NCI-H2227 (cell line): Measurements from ENCODE around the gene CLDN9.
"Not testable (repeated sequence)": the region's sequence is repeated elsewhere in the genome, so short reads cannot be mapped to it uniquely, and the experiment has no call there.

ENCODE experiments used
- DNase-seq: peaks from one replicate; lab custom pipeline; 2025; ENCODE audit not compliant: unreplicated experiment; lab: John Stamatoyannopoulos, UW

The CLDN9 gene

DNA sequence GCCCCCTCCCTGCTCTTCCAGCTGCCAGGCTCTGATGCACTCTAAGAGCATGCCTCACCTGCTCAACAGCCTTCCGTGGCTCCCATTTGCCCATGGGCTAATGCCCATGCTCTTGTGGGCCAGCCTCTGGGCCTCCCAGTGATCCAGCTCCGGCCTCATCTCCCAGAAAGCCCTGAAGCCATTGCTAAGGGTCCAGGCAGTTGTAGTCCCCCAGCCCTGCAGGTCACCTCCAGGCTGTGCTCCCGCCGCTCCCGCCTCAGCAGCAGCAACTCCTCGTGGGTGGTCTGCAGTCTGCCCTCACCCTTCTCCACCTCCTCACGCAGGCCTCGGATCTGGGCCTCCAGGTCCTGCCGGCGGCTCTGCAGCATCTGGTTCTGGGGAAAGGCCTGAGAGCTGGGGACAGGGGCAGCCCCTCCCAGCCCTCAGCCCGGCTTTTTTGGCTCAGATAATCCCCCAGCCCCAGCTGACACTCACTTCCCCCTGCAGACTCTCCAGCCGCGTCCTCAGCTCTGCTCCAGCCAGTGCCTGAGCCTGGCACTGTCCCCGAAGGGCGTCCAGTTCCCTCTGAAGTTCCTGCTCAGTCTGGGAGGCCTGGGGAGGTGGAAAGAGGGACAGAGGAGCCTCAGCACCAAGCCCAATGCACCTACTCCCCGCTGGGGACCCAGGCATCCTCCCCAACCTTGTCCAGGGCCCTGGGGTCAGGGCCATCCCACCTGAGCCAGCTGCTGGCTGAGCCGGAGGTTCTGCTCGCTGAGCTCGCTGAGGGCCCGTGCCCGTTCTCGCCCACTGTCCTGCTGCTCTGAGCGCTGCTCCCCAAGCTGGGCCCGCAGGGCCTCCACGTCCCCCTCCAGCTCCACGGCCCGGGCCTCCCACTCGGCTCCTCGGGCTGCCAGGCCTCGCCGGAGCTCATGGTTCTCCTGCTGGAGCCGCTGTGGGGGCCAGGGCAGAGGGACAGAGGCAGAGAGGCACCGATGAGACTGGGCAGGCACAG, 17.8 kb downstream of the CLDN9 start:
- no peak for DNase-seq

DNA sequence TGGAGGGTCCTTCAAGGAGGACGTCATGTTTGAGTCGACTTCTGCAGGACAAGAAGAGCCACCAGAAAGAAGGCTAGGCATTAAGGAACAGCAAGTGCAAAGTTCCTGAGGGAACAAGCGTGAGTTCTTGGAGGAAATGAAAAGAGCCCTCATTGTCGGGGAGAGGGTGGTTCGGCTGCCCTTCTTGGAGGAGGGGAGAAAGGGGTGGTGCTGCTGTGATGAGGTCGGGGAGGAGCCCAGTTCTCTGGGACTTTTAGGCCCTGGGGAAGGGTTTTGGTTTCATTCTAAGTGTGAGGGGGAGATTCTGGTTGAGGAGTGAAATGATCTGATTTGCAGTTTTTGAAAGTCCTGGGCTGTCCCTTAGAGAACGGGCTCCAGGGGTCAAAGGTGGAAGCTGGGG, 19.9 kb downstream of the CLDN9 start:
- DNase-seq = no peak

DNA sequence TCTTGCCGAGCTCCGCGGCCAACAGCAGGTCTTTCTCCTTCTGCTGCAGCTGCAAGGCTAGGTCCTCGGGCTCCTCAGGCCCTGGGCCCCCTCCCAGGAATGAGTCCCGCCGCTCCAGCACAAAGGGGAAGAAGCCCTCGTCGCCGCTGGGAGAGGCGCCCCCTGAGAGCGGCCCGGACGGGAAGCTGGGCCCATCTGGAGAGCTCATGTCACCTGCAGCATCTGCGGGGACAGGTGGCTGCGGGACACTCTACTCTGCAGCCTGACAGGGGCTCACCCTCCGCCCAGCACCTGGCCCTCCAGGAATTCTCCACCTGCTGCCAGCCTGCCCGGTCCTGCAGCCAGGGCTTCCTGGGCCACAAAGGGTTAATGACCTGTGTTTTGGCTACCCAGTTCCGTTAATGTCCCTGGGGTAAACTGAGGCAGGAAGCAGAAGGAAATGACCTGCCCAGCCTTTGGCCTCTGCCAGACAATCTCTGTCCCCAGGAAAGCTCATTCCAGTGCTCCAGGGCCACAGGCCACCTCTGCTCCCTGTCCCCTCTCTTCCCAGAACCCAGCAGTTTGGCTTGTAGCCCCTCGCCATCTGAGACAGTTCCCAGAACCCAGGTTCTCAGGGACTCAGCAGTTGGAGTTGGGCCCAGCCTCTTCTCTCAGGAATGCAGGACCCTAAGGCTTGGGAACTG, 22.7 kb downstream of the CLDN9 start:
- no peak for DNase-seq

DNA sequence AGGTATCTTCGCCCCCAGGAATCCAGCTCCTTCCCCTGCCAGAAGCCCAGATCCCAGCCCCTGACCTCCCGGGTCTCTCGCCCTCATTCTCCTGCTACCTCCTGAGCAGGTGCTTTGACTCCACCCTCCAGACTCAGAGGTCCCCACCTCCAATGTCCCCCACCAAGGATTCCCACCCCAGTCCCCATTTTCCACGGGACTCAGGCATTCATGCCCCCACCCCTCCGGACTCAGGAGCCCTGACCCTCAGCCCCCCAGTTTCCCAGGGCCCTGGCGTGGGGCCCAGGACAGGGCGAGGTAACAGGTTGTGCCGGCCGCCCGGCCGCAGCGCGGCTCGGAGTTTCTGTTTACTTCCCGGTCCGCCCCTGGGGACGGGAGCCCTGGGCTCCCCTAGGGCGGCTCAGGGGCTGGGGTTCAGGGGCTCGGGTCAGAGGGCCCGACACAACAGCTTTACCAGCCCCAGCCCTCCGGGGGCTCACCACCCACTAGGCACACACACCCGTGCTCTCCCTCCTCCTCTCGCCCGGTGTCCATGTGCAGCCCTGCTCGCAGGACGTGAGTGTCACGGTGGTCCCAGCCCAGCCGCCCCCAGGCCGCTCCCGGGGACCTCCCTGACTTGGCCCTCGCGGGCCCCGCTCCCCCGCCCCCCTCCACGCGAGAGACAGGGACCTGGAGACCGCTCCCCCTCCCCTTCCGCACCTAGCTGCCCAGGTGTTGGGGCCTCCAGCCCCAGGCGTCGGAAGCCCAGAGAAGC, 23.4 kb downstream of the CLDN9 start:
- DNase-seq = no peak

DNA sequence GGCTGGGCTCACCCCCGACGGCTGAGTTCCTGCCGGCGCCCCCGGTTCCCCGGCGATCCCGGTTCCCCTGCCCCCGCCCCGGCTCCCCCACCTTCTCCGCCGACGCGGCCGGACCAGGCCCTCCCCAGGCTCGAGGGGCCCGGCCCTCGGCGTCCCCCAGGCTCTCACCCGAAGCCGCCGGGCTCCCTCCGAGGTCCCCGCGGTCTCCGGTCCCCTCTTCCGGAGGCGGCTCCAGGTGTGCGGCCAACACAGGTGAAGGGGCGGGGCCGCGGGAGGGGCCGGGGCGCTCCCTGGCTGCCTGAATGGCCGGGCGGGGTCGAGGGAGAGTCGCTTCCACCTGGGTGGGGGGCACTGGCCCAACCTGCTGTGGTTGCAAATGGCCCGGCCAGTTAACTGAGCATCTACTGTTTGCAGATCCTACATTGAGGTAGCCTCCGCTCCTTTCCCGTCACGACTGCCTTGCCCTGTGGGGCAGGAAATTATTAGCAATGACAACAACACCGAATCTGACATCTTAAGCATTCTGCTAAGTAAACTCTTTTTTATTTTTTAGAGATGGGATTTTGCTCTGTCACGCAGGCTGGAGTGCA, 24.1 kb downstream of the CLDN9 start, which contains the start of gene BICDL2:
BICDL2 (minus strand) TSS at position 219 of the 590 bp plus-strand sequence. CDS start 1,448 bp downstream, outside the sequence.
- no peak for DNase-seq

DNA sequence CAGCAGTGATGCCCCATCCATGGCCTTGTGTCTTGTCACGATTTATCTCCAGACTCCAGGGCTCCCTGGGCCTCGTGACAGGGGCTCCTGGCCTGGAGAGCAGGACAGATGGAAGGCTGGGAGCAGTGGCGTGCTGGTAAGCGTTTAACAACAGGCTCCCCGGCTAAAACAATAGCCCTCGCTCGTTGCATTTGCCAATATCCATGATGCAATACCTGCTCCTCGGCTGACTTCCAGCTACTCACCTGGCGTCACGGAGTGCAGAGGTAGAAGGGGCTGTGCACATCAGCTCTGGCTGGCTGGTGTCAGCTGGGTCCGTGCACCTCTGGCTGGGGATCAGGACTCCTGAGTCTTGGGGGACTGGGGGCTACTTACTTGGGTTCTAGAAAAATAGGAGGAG, 25.5 kb downstream of the CLDN9 start:
- no peak for DNase-seq

DNA sequence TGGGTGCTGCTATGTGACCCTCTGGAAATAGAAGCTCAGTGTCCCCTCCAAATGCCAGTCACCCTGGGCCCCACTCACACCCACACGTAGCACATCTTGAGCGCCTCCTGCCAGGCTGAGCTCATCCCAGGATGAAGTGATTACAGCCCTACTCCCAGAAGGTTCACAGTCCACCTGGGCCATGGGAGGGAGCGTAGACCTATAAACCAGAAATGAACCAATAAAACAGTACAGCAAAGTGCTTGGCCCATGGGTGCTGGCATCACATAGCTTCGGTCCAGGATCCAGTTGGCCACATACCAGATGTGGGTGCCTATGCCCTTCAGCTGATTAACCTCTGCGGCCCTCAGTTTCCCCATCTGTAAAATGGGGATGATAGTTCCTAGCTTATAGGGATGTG, 26.2 kb downstream of the CLDN9 start:
- DNase-seq = no peak

DNA sequence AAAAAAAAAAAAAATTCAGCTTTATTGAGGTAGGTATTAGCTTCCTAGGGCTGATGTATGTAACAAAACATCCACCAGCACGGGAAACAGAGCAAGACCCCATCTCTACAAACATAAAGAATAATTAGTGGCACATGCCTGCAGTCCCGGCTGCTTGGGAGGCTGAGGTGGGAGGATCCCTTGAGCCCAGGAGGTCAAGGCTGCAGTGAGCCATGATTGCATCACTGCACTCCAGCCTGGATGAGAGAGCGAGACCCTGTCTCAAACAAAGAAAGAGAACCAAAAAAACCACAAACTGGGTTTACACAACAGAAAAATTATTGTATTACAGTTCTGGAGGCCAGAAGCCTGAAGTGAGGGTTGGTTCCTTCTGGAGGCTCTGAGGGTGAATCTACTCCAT, 29.7 kb downstream of the CLDN9 start:
- no peak for DNase-seq

DNA sequence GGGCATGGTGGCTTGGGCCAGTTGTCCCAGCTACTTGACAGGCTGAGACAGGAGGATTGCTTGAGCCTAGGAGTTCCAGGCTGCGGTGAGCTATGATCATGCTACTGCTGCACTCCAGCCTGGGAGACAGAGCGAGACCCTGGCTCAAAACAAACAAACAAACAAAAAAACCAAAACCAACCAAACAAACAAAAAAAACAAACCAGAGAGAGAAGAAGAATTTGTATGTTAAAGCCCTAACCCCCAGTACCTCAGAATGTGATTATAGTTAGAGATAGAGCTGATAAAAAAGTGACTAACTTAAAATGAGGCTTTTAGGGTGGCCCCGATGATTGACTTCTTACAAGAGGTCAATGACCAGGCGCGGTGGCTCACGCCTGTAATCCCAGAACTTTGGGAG, 32.0 kb downstream of the CLDN9 start:
- DNase-seq = no peak

DNA sequence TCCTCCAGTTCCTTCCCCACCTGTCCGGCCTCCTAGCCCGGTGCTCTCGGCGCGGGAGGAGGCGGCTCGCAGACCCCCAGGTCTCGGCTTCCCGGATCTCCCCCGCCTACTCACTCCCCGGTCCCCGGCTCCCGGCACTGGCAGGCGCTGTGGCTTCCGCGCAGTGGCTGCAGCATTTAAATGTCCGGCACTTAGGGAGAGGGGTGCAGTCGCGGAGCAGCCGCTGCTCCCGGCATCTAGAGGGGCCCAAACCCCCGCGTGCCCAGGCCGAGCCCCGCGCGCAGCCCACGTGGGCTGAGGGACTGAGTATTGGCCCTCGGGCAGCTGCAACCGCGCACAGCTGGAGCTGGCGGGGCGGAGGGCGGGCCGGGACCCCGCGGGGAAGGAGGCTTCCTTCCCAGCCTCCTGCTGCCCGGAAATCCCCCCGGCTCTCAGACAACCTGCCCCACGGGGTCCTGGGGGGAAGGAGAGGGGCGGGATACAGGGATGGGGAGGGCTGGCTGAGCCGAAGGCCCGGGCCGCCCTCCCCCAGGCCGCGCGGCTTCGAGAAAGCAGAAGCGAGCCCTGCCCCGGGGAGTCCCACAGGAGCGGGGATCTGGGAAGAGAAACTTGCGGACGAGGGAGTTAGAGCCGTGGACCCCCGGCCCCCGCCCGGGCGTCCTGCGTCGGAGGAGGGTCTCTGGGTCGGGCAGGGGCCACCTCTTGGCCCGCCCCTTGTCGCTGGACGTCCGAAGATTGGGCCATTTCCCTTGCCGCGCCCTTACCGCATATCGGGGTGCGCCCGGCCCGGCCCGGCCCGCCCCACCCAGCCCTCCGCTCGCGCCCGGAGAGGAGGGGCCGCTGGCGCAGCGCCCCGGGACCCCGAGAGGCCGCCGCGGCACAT, 33.3 kb downstream of the CLDN9 start, which contains the start of gene MMP25:
MMP25 (plus strand) TSS at position 804 of the 883 bp plus-strand sequence. CDS start 357 bp downstream, outside the sequence.
- DNase-seq = no peak

DNA sequence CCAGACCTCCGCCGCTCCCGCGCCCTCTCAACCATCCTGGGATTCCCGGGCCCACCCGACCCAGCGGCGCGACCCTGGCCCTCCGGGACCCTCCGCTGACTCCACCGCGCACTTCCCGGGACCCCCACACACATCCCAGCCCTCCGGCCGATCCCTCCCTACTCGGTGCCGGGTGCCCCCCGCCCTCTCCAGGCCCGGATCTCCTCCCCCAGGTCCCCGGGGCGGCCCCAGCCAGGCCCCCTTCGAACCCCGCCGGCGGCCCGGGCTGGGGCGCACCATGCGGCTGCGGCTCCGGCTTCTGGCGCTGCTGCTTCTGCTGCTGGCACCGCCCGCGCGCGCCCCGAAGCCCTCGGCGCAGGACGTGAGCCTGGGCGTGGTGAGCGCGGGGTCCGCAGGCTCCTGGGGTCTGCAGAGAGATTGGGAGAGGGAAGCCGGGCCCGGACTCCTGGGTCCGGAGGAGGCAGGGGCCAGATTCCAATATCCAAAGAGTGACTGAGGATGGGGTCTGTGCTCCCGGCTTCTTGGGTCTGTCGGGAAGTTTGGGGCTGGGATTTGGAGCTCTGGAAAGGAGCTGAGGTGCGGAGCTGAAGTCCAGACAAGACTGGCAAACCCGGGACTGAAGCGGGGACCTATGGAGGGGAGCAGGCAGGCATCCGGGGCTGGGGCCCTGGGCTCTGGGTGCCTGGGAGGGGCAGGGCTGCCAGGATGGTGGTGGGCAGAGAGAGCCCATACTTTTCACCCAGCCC, 34.1 kb downstream of the CLDN9 start:
- no peak for DNase-seq

DNA sequence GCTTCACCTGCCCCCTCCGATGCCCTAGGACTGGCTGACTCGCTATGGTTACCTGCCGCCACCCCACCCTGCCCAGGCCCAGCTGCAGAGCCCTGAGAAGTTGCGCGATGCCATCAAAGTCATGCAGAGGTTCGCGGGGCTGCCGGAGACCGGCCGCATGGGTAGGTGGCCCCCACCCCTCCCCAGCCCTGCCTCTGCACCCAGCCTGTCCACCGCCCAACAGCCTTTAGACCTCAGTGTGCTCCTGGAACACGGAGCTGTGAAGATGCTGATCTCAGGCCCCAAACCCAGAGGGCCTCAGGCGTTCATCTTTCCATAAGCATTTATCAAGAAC, 34.6 kb downstream of the CLDN9 start:
- no peak for DNase-seq

DNA sequence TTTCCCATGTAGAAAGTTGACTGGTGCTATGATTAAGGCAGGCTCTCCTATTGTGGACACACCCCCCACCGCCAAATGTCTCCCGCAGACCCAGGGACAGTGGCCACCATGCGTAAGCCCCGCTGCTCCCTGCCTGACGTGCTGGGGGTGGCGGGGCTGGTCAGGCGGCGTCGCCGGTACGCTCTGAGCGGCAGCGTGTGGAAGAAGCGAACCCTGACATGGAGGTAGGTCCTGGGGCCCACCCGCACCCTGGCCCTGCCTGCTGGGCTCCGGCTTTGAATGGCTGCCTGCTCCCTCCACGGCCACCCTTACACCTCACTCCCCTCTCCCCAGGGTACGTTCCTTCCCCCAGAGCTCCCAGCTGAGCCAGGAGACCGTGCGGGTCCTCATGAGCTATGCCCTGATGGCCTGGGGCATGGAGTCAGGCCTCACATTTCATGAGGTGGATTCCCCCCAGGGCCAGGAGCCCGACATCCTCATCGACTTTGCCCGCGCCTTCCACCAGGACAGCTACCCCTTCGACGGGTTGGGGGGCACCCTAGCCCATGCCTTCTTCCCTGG, 37.3 kb downstream of the CLDN9 start:
- no peak for DNase-seq

DNA sequence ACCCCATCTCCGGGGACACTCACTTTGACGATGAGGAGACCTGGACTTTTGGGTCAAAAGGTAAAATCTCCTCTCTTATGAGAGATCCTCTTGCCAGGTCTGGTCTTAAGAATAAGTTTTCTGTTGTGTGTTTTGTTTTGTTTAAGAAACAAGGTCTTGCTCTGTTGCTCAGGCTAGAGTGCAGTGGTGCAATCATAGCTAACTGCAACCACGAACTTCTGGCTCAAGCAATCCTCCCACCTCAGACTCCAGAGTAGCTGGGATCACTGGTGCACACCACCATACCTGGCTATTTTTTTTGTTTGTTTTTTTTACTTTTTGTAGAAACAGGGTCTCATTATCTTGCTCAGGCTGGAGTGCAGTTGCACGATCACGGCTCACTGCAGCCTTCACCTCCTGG, 37.8 kb downstream of the CLDN9 start:
- no peak for DNase-seq

DNA sequence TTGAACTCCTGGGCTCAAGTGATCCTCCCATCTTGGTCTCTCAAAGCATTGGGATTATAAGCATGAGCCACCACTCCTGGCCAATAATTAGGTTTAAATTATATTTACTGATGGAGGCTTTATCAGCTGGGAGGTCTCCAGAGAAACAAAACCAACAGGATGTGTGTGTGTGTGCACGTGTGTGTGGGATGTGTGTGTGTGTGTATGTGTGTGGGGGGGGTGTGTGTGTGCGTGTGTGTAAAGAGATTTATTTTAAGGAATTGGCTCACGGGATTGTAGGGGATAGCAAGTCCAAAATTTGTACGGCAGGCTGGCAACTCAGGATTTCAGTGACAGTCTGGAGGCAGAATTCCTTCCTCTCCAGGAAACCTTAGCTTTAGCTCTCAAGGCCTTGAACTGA, 38.3 kb downstream of the CLDN9 start:
- no peak for DNase-seq

DNA sequence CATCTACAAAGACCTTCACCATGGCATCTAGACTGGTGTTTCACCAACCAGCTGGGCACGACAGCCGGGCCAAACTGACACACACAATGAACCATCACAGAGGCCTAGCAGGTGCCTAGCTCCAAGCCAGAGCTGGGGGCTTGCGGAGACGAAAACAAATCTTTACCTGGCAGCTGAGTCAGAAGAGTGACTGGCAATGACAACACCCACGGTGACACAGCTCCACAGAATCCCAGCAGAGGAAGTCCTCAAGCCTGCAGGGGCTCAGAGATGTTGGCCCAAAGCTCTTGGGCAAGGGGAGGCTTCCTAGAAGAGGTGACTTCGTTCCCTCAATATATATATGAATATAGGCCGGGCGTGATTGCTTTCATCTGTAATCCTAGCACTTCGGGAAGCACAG, 38.8 kb downstream of the CLDN9 start:
- no peak for DNase-seq

DNA sequence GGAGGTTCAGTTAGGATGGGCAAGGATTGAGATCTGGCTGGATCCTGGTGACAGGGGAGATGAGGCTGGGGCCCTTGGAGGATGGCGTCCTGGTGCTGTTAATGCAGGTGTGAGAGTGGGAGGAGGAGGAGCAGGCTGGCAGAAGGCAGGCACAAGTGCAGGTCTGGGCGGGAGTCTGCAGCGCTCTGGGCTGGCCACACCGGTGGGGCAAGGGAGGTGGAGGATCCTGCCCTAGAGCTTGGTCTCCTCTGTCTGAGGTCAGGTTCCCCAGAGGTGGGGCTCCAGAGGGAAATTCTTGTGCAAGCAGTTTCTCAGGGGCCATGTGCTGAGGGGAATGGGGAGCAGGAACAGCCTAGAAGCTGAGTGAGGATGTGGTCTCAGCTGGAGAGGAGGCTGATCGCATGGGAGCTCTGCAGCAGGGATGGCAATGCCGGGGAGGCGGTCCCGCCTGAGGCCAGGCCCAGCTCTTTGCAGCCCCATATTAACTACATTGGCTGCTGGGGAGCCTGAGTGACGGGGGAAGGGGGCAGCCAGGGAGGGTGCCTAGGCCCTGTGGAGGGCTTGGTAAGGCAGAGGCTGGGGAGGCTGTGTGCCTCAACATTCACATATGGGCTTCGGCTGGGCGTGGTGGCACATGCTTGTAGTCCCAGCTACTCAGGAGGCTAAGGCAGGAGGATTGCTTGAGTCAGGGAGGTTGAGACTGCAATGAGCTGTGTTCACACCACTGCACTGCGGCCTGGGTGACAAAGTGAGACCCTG, 40.0 kb downstream of the CLDN9 start:
- DNase-seq = not testable (repeated sequence)

DNA sequence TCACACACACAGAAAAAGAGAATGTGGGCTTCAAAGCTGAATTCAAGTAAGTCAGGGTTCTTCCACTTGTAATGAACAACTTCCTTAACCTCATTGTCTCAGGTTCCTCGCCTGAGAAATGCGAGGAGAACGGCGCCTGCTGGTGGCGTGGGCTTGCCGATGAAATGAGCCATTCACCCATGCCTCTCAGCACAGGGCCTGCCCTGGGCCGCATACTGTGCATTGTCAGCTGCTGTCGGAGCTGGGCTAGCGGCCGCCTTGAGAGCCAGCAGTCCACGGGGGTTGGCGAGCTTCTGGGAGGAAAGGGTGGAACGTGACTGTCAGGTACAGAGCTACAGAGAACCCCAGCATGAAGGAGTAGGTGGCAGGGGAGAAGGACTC, 40.6 kb downstream of the CLDN9 start:
- DNase-seq = not testable (repeated sequence)
